Measurements from ENCODE around the gene AMHR2.
A peak's percentile ranks its signal among the peaks of the same experiment; 100 is the strongest.
"Not testable (repeated sequence)": the region's sequence is repeated elsewhere in the genome, so short reads cannot be mapped to it uniquely, and the experiment has no call there.

AMHR2 gene

DNA sequence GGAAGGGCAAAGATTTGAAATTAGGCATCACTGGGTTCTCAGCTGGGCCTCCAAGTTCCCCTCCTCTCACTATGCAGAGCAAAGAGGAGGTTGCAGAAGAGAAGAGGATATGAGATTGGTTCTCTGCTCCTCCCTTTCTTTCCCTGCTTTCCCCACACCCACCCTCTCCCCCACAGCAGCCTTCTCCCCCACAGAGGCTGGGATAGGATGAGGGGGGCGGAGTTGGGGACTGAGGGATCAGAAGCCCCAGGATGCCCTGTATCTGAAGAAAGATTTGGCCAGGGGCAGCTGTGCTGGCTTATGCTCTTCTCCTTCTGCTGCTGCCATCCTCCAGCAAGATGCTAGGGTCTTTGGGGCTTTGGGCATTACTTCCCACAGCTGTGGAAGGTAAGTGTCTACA is at the start of gene AMHR2:
AMHR2 (plus strand) TSS at position 259 of the 400 bp plus-strand sequence; CDS start at position 339, 80 bp downstream.
- DNase-seq (ENCODE audit: low read depth in 2 of 2): no peak

DNA sequence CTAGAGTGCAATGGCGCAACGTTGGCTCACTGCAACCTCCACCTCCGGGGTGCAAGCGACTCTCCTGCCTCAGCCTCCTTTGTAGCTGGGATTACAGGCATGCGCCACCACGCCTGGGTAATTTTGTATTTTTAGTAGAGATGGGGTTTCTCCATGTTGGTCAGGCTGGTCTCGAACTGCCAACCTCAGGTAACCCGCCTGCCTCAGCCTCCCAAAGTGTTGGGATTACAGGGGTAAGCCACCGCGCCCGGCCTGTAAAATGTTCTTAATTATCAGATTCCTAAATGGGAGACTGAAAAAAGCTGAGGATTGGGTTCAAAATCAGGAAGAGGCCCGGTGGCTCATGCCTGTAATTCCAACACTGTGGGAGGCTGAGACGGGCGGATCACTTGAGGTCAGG is 49.4 kb upstream of the AMHR2 start:
- DNase-seq (ENCODE audit: low read depth in 2 of 2): not testable (repeated sequence)

DNA sequence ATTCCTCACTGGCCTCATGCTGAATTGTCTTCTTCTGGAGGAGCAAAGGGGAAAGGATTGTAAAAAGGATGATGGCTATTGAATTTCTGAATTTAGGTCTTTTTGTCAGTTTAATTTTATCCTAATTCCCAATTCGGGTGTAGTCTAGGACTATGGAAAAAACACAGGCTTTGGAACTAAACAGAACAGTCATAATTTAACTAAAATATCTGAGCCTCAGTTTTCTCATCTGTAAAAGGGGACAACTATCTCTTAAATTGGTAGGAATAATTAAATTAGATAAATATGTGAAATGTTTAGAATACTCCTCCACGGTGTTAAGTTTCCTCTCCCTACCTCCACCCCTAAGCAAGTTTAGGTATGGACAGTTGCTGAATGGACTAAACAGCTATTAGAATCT is 46.9 kb upstream of the AMHR2 start:
- no peak for DNase-seq (ENCODE audit: low read depth in 2 of 2)

DNA sequence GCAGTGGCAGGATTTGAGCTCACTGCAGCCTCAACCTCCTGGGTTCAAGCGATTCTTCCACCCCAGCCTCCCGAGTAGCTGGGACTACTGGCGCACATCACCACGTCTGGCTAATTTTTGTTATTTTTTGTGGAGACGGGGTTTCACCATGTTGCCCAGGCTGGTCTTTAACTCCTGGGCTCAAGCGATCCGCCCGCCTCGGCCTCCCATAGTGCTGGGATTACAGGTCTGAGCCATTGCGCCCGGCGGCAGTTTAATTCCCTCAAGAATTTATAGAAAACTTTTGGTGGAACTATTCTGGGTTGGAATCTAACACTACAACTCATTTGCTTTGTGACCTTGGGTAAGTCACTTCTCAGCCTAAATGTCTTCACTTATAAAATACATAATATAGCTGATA is 45.4 kb upstream of the AMHR2 start:
- no peak for DNase-seq (ENCODE audit: low read depth in 2 of 2)

DNA sequence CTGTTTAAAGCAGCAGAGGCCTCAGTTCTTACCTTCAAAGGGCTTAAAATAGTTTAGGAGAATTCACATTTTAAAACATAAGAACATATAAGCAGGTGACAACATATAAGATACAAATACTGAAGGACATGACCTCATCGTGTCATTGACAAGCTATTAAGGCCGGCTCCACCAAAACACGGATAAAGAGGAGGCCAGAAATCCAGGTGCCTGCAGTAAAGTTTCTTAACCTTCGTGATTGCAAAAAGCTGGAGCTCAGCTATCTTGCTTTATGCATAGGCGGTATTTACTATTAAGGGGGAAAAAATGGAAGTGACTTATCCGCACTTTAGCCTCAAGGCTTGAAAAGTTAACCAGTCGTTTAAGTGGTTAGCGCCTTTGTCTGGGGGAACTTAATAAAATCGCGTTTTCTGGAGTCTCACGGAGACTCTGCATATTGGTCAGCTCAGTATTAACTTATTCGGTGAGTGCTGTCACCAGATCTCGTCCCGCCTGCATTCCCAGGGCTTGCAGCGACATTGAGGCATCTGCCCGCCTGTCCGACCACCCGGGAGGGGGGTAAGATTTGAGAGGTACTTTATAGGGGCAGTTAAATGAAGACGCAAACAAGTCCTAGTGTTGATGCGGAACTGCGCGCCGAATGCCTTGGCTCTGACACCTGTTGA is 44.8 kb upstream of the AMHR2 start:
- no peak for DNase-seq (ENCODE audit: low read depth in 2 of 2)

DNA sequence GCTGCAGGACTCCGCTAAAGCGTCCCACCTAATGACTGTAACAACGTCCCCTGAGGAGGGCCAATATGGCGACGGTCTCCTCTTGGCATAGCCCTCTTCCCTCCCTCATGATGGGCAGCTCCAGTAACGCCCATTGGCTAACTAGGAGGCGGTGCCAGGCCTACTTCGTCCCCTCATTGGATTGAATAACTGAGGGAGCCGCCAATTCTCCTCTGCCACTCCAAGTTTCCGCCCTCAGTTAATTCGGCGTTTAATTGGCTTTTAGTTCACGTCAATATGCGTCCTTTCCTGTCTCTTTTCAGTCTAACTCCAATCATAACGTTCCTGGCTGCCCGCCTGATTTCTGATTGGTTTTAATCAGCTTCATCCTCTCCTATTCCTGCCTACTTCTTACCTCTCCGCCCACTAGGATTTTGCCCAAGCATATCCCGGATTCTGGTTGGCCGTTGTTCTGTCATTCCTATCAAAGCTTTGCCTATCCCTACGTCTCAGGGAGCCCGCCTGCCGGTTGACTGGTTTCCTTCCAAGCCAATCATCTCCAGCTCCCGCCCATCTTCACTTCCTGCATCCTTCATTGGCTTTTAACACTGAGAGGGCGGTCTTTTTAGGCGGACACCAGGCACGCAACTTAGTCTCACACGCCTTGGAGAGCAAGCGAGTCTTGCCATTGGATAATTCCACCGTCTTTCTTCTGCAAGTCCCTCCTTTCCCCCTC is 44.1 kb upstream of the AMHR2 start:
- DNase-seq (ENCODE audit: low read depth in 2 of 2): peak; percentile 100

DNA sequence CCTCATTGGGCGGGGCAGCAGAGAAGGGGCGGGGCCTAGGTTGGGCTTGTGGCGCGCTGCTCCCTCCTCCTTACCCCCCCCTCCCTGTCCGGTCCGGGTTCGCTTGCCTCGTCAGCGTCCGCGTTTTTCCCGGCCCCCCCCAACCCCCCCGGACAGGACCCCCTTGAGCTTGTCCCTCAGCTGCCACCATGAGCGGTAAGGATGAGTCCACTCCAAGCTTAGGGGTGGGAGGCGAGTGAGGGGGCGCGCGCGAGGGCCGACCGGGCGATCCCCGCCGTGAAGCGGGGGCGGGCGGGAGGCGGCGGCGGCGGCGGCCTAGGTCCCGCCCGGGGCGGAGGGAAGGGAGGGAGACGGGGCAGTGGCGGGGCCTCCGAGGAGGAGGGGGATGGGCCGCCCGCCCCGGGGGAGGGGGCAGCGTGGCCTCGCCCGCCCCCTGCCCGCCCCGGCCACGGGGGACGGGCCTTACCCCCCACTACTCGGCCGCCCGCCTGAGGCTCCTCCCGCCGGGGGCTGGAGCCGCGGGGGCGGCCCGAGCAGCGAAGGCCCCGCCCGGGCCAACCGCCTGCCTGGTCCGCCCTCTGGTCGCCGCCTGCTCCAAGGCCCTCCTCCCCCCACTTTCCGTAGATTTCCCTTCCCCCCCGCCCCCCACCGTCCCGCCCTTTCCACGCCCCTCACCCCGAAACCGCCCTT is 43.4 kb upstream of the AMHR2 start, which contains the start of gene SP1:
SP1 (plus strand) TSS at position 73 of the 690 bp plus-strand sequence; CDS start at position 189, 116 bp downstream.
- DNase-seq (ENCODE audit: low read depth in 2 of 2): peak; percentile 89 to 92

DNA sequence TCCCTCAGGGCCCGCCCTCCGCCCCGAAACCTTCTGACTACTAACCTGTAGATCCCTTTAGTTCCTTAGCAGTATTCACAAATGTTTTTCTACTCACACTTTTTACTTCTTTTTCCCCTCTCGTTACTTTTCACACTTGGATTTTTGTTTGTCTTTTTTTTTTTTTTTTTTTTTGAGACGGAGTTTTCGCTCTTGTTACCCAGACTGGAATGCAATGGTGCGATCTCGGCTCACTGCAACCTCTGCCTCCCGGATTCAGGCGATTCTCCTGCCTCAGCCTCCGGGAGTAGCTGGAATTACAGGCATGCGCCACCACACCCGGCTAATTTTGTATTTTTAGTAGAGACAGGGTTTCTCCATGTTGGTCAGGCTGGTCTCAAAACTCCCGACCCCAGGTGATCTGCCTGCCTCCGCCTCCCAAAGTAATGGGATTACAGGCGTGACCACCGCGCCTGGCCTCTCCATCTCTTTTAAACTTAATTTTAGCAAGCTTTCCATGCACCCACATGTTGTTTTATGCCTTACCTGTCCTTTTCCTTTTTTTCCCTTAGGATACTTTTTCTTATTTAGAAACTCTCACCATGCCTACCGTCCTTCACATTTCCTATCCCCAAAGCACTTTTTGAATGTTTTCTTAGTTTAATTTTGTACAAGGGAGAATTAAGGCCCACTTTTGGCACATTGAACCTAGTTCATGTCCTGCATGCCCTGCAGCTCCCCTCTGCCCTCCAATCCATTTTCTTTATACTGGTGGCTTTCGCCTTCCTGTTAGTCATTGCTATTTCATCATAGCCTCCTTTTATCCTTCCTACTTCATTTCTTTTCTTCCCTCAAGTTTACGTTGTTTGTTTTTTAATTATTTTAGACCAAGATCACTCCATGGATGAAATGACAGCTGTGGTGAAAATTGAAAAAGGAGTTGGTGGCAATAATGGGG is 42.6 kb upstream of the AMHR2 start:
- no peak for DNase-seq (ENCODE audit: low read depth in 2 of 2)

DNA sequence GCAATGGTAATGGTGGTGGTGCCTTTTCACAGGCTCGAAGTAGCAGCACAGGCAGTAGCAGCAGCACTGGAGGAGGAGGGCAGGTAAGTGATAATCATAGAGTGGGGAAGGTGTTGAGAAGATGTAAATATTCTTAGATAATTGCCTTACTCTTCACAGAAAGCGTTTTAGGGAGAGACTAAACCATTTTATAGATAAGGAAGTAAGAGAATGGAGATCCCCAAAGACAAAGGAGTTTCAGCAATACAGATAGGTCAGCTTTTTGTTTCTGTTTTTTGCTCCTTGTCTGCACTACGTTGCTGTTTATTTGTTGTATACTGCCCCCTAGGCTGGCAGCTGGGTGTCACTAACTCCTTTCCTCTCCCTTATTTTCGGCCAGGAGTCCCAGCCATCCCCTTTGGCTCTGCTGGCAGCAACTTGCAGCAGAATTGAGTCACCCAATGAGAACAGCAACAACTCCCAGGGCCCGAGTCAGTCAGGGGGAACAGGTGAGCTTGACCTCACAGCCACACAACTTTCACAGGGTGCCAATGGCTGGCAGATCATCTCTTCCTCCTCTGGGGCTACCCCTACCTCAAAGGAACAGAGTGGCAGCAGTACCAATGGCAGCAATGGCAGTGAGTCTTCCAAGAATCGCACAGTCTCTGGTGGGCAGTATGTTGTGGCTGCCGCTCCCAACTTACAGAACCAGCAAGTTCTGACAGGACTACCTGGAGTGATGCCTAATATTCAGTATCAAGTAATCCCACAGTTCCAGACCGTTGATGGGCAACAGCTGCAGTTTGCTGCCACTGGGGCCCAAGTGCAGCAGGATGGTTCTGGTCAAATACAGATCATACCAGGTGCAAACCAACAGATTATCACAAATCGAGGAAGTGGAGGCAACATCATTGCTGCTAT is 41.7 kb upstream of the AMHR2 start:
- DNase-seq (ENCODE audit: low read depth in 2 of 2): no peak

DNA sequence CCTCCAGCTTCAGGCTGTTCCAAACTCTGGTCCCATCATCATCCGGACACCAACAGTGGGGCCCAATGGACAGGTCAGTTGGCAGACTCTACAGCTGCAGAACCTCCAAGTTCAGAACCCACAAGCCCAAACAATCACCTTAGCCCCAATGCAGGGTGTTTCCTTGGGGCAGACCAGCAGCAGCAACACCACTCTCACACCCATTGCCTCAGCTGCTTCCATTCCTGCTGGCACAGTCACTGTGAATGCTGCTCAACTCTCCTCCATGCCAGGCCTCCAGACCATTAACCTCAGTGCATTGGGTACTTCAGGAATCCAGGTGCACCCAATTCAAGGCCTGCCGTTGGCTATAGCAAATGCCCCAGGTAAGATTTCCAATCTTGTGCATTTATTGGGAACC is 40.4 kb upstream of the AMHR2 start:
- no peak for DNase-seq (ENCODE audit: low read depth in 2 of 2)

DNA sequence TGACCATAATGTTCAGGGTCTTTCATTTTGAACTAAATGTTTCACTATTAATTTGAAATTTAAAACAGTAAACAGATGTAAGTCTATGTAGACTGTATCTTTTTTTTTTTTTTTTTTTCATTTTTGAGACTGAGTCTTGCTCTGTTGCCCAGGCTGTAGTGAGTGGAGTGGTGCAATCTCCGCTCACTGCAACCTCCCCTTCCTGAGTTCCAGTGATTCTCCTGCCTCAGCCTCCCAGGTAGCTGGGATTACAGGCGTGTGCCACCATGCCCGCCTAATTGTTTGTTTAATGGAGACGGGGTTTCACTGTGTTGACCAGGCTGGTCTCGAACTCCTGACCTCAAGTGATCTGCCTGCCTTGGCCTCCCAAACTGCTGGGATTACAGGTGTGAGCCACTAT is 37.3 kb upstream of the AMHR2 start:
- DNase-seq (ENCODE audit: low read depth in 2 of 2): not testable (repeated sequence)

DNA sequence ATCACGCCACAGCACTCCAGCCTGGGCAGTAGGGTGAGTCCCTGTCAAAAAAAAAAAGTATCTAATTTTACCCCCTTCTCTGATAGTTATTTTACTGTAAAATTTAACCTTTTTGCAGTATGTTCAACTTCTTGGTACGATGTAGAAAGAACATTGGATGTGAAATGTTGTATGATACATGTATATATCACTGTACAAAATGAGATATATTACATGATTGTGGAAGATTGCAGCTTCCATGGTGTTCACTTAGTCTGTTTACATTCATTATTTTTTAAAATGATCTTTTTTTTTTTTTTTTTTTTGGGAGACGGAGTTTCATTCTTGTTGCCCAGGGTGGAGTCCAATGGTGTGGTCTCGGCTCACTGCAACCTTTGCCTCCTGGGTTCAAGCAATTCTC is 34.7 kb upstream of the AMHR2 start:
- DNase-seq (ENCODE audit: low read depth in 2 of 2): no peak

DNA sequence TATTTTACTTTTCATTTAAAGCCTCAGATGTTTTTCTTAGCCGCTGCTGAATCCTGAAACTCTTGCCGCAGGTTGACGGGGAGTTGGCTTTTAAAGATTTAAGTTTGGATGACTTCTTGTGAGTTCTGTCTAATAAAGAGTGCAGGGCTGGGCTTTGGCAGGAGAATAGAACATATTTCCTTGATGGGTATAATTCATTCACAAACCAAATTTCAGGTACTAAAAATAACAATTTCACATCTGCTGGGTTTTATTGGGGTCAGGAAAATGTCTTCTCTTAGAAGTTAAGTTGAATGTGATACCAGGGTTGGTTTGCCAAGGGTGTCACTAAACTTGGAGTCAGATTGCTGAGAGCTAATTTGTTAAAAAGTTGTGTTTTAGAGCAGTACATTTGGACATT is 34.0 kb upstream of the AMHR2 start:
- no peak for DNase-seq (ENCODE audit: low read depth in 2 of 2)

DNA sequence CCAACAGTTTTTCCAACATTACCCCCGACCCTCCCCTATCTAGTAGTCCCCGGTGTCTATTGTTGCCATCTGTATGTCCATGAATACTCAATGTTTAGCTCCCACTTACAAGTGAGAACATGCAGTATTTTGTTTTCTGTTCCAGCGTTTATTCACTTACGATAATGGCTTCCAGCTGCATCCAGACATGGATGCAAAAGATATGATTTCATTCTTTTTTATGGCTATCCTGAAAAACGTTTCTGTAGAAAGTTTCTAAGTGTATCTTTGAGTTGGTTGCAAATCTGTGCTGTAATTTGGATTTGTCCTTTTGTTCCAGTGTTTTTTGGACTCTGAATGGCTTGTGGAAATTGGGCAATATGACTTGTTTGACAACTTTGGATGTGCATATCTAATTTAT is 31.9 kb upstream of the AMHR2 start:
- DNase-seq (ENCODE audit: low read depth in 2 of 2): no peak

DNA sequence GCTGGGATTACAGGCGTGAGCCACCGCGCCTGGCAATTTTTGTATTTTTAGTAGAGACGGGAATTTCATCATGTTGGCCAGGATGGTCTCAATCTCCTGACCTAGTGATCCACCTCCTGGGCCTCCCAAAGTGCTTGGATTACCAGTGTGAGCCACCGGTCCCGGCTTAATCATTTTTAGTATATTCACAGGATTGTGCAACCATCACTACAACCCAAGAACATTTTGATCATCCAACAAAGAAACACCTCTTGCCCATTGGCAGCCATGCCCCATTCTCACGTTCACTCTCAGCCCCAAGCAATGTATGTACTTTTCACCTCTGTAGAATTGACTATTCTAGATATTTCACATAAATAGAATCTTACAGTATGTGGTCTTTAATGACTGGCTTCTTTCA is 23.8 kb upstream of the AMHR2 start:
- no peak for DNase-seq (ENCODE audit: low read depth in 2 of 2)

DNA sequence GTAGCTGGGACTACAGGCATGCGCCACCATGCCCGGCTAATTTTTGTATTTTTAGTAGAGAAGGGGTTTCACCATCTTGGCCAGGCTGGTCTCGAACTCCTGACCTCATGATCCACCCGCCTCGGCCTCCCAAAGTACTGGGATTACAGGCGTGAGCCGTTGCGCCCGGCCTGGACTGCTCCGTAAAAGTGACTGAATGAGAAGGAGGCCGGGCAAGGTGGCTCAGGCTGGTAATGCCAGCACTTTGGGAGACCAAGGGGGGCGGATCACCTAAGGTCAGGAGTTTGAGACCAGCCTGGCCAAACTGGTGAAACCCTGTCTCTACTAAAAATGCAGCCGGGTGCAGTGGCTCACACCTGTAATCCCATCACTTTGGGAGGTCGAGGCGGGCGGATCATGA is 21.3 kb upstream of the AMHR2 start:
- not testable (repeated sequence) for DNase-seq (ENCODE audit: low read depth in 2 of 2)

DNA sequence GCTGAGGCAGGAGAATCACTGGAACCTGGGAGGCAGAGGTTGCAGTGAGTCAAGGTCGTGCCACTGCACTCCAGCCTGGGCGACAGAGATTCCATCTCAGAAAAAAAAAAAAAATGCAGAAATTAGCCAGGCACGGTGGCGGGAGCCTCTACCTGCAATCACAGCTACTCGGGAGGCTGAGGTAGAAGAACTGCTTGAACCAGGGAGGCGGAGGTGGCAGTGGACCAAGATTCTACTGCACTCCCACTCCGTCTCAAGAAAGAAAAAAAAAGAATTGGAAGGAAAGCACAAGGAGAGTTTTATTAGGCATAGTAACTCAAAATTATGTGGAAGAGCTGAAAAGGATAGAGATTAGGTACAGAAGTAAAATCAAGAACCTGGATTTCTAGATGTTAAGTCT is 20.8 kb upstream of the AMHR2 start:
- no peak for DNase-seq (ENCODE audit: low read depth in 2 of 2)

DNA sequence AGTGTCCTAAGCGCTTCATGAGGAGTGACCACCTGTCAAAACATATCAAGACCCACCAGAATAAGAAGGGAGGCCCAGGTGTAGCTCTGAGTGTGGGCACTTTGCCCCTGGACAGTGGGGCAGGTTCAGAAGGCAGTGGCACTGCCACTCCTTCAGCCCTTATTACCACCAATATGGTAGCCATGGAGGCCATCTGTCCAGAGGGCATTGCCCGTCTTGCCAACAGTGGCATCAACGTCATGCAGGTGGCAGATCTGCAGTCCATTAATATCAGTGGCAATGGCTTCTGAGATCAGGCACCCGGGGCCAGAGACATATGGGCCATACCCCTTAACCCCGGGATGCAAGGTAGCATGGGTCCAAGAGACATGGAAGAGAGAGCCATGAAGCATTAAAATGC is 12.7 kb upstream of the AMHR2 start:
- no peak for DNase-seq (ENCODE audit: low read depth in 2 of 2)

DNA sequence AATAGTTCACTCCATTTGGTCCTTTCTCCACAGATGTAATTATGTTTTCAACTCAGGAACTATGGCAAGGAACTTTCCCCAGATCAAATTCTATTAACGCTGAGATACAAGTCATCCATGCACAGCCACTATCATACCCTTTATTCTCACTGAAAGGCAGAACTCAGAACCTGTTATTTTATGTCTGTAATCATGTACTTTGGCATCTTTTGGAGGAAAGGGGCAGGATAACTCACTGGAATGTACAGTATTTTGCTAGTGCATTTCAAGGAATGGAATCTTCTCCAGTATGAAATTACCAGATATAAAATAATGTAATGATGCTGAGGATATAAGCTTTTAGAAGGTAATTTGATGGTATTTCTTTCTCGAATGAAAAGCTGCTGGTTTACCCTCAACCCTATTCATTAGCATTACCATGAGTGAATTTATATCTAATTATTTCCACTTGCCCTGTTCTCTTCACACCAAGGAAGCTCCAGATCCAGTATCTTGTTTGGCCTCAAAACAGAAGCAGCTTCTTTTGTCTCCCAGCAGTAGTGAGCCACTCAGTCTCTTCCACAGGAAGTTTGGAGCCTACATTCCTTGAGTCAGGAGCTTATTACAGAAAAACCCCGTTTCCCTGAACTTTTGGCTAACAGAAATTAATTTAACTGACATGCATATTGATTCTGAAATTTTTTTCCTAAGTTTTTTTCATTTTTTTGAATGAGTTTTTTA is 10.0 kb upstream of the AMHR2 start:
- DNase-seq (ENCODE audit: low read depth in 2 of 2): no peak
